ENCODE measurements around the gene SIRT5.
A peak's percentile ranks its signal among the peaks of the same experiment; 100 is the strongest.

SIRT5 gene

GRCh38 chr6:13574571-13575376 is at the start of gene SIRT5:
Gene SIRT5 (plus strand): TSS chr6:13574601. CDS start chr6:13584111, 9,510 bp downstream.
- peak; percentile 90 for DNase-seq

GRCh38 chr6:13524801-13525508 is 49.4 kb upstream of the SIRT5 start:
- peak; percentile 79 for DNase-seq

- DNase-seq = no peak
Measured at GRCh38 chr6:13526357-13526726, 48.1 kb upstream of the SIRT5 start.

- peak; percentile 96 for DNase-seq
Measured at GRCh38 chr6:13526727-13527670, 47.4 kb upstream of the SIRT5 start.

- DNase-seq = no peak
Measured at GRCh38 chr6:13527671-13528056, 46.7 kb upstream of the SIRT5 start.

GRCh38 chr6:13528232-13528631 is 46.2 kb upstream of the SIRT5 start:
- DNase-seq = peak; percentile 26

- no peak for DNase-seq
Measured at GRCh38 chr6:13528777-13529343, 45.5 kb upstream of the SIRT5 start.

GRCh38 chr6:13531956-13532355 is 42.4 kb upstream of the SIRT5 start:
- DNase-seq = no peak

GRCh38 chr6:13534536-13534935 is 39.9 kb upstream of the SIRT5 start:
- no peak for DNase-seq

- no peak for DNase-seq
Measured at GRCh38 chr6:13535306-13535705, 39.1 kb upstream of the SIRT5 start.

- no peak for DNase-seq
Measured at GRCh38 chr6:13536796-13537526, 37.4 kb upstream of the SIRT5 start.

GRCh38 chr6:13537527-13537897 is 36.9 kb upstream of the SIRT5 start:
- no peak for DNase-seq

- peak; percentile 66 for DNase-seq
Measured at GRCh38 chr6:13538084-13538483, 36.3 kb upstream of the SIRT5 start.

- no peak for DNase-seq
Measured at GRCh38 chr6:13538600-13538999, 35.8 kb upstream of the SIRT5 start.

- no peak for DNase-seq
Measured at GRCh38 chr6:13539572-13539971, 34.8 kb upstream of the SIRT5 start.

GRCh38 chr6:13541496-13541895 is 32.9 kb upstream of the SIRT5 start:
- no peak for DNase-seq

GRCh38 chr6:13544454-13545186 is 29.8 kb upstream of the SIRT5 start:
- DNase-seq = no peak

- DNase-seq = no peak
Measured at GRCh38 chr6:13545885-13546284, 28.5 kb upstream of the SIRT5 start.

GRCh38 chr6:13548500-13549210 is 25.7 kb upstream of the SIRT5 start:
- no peak for DNase-seq

- DNase-seq = no peak
Measured at GRCh38 chr6:13550656-13551055, 23.7 kb upstream of the SIRT5 start.

GRCh38 chr6:13553646-13554045 is 20.8 kb upstream of the SIRT5 start:
- DNase-seq = no peak
